ENCODE measurements around the gene ZBTB8A.

DNA sequence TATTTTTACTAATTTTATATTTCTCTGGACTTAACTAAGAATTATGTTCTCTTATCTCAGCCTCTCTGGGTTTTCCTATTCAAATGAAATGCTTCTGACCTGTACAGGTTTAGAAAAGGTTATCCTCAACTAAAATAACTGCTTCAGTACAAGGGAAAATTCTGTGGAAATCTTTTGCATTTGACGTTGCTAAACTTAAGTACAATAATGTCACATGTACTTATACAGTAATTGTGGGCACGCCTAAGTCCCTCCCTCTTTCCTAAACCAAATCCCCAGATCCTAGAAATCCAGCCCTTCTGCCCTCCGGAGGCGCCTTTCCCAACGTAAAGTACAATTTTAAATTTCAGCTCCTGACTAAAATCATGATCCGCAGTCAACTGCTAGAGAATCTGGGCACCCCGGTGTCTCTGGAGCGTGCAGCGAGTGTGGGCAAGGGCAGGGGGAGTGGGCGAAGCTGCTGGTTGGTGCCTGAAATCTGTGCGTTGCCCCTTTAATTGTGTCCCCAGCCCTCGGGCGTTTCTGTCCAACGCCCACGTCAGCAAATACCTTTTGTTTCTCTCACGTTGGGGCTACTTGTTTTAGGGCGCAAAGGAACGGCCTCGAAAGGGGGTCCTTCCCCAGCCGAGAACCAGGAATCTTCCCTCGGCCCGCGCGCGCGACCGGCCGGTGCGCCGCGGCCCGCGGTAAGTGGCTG is at the start of gene ZBTB8A:
- TF ChIP-seq, protein P1, sequence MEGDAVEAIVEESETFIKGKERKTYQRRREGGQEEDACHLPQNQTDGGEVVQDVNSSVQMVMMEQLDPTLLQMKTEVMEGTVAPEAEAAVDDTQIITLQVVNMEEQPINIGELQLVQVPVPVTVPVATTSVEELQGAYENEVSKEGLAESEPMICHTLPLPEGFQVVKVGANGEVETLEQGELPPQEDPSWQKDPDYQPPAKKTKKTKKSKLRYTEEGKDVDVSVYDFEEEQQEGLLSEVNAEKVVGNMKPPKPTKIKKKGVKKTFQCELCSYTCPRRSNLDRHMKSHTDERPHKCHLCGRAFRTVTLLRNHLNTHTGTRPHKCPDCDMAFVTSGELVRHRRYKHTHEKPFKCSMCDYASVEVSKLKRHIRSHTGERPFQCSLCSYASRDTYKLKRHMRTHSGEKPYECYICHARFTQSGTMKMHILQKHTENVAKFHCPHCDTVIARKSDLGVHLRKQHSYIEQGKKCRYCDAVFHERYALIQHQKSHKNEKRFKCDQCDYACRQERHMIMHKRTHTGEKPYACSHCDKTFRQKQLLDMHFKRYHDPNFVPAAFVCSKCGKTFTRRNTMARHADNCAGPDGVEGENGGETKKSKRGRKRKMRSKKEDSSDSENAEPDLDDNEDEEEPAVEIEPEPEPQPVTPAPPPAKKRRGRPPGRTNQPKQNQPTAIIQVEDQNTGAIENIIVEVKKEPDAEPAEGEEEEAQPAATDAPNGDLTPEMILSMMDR (IDR thresholded peaks at IDR 0.05) = peak; percentile 26; the same call in 1 of the 2 replicates
- TF ChIP-seq TCF12 (IDR thresholded peaks at IDR 0.05) = no peak
- 0 out of 2 replicates have a peak, but pooled peaks have one; percentile 37 for TF ChIP-seq POLR2AphosphoS5 (IDR thresholded peaks at IDR 0.05; ENCODE audit: low read depth, low read length)

Measured in SK-N-SH (cell line).